Fibroblast of lung (primary cell): ENCODE measurements around the gene TAGAP. TPM values are rescaled to one million over a fixed set of nuclear protein-coding genes. Genes with fewer than 3 reads are reported as not detected.
"Not testable (repeated sequence)": the region's sequence is repeated elsewhere in the genome, so short reads cannot be mapped to it uniquely, and the experiment has no call there.

ENCODE experiments used
- DNase-seq, 2 donors: peaks; one replicate each; pipeline versions ENCODE4 v3.0.0 to v3.0.0-alpha.2; 2010; ENCODE audit warnings: low read depth in 2 of 2
- H2AFZ ChIP-seq: 2 replicates; pipeline ENCODE4 v1.5.1; 2012; ENCODE audit warnings: low read length, control low read depth, inconsistent platforms
- H3K27ac ChIP-seq: 2 replicates; pipeline ENCODE4 v1.5.1; 2011; ENCODE audit warnings: low read length, control low read depth; ENCODE audit not compliant: insufficient read depth
- H3K27me3 ChIP-seq: 2 replicates; pipeline ENCODE4 v1.5.1; 2011; ENCODE audit warnings: mild to moderate bottlenecking, low read length; ENCODE audit not compliant: control insufficient read depth, insufficient read depth
- H3K36me3 ChIP-seq: 2 replicates; pipeline ENCODE4 v1.5.1; 2011; ENCODE audit warnings: low read length; ENCODE audit not compliant: control insufficient read depth, insufficient read depth
- H3K4me1 ChIP-seq: 2 replicates; pipeline ENCODE4 v1.5.1; 2011; ENCODE audit warnings: low read length; ENCODE audit not compliant: control insufficient read depth, insufficient read depth; ENCODE audit errors: extremely low read depth
- H3K4me2 ChIP-seq: 2 replicates; pipeline ENCODE4 v1.5.1; 2011; ENCODE audit warnings: low read length, control low read depth; ENCODE audit not compliant: insufficient read depth; ENCODE audit errors: extremely low read depth
- H3K4me3 ChIP-seq, 4 experiments: fragments of 200-600 bp in 1 of 4; sonication (generic) in 1 of 4; replicated peaks in 1 of 4; 2 replicates each; pipeline ENCODE4 v1.5.1; 2011 to 2016; ENCODE audit warnings: low read length in 4 of 4, low read depth in 3 of 4, mild to moderate bottlenecking in 3 of 4, control low read depth in 2 of 4, inconsistent platforms in 1 of 4, mixed read lengths in 1 of 4; ENCODE audit not compliant: insufficient read depth in 1 of 4; ENCODE audit errors: control extremely low read depth in 1 of 4
- H3K79me2 ChIP-seq: 2 replicates; pipeline ENCODE4 v1.5.1; 2012; ENCODE audit warnings: mild to moderate bottlenecking, low read length, inconsistent platforms; ENCODE audit not compliant: control insufficient read depth, insufficient read depth
- H3K9ac ChIP-seq: 2 replicates; pipeline ENCODE4 v1.5.1; 2011; ENCODE audit warnings: mild to moderate bottlenecking, low read length, control low read depth; ENCODE audit not compliant: insufficient read depth
- H3K9me3 ChIP-seq: 2 replicates; pipeline ENCODE4 v1.5.1; 2012; ENCODE audit warnings: low read depth, low read length; ENCODE audit not compliant: control insufficient read depth, insufficient read depth
- H4K20me1 ChIP-seq: 2 replicates; pipeline ENCODE4 v1.5.1; 2011; ENCODE audit warnings: low read length; ENCODE audit not compliant: control insufficient read depth, insufficient read depth; ENCODE audit errors: extremely low read depth
- EZH2 ChIP-seq: IDR thresholded peaks from 2 replicates; pipeline ENCODE4 v1.5.1; 2012; ENCODE audit warnings: low read length, control low read depth, mild to moderate bottlenecking; ENCODE audit errors: missing control alignments
- polyA plus RNA-seq, 2 donors: library from polyadenylated mRNA; depleted of rRNA in 1 of 2; stranded (reverse) in 1 of 2; unstranded in 1 of 2; fragments of >200 nt; gene quantifications; 2 replicates each; pipeline ENCODE4 v1.2.1, GENCODE V29; 2011 to 2012; ENCODE audit warnings: missing spikeins in 1 of 2
- total RNA-seq: library from RNA; depleted of rRNA; stranded (reverse); fragments of >200 nt; gene quantifications from 2 replicates; pipeline ENCODE4 v1.2.1, GENCODE V29; 2014
- TF ChIP-seq, protein P1 (sequence below), 2 donors: IDR thresholded peaks in 1 of 2; conservative IDR thresholded peaks in 1 of 2; 1 replicate in 1 of 2; 2 replicates in 1 of 2; pipeline ENCODE4 v1.5.1; 2011 to 2012; ENCODE audit warnings: low read length in 2 of 2, control low read depth in 1 of 2, inconsistent platforms in 1 of 2, low read depth in 1 of 2, mild to moderate bottlenecking in 1 of 2

The TAGAP gene
- total and polyA plus RNA-seq, 2 donors (not counting 1 experiment from before 2014, with no cell fraction given) = not detected

DNA sequence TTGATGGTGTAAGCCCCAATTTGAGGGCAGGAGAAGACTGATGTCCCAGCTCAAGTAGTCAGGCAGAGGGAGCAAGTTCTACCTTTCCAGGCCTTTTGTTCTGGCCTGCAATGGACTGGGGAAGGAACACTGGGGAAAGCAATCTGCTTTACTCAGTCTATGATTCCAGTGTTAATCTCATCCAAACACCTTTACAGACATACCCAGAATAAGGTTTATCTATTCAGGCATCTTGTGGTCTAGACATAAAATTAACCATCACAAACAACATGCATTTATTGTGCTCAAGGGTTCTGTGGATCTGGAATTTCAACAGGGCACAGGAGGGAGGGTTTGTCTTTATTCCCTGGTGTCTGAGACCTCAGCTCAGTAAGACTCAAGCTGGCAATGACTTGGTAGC, 30.4 kb downstream of the TAGAP start:
- Histone ChIP-seq H3K27me3 (no peaks in the 10 kb centered on the region), H3K27ac (no peak overlapping the region), H3K4me2 (no peak overlapping the region), H2AFZ (no peak overlapping the region), H3K36me3 (no peaks in the 10 kb centered on the region), H4K20me1 (no peaks in the 10 kb centered on the region), H3K4me1 (no peaks in the 10 kb centered on the region), H3K4me3 (no peak overlapping the region), H3K9me3 (no peaks in the 10 kb centered on the region), H3K9ac (no peak overlapping the region), H3K79me2 (no peaks in the 10 kb centered on the region)
- no peak for TF ChIP-seq EZH2
- TF ChIP-seq, protein P1, sequence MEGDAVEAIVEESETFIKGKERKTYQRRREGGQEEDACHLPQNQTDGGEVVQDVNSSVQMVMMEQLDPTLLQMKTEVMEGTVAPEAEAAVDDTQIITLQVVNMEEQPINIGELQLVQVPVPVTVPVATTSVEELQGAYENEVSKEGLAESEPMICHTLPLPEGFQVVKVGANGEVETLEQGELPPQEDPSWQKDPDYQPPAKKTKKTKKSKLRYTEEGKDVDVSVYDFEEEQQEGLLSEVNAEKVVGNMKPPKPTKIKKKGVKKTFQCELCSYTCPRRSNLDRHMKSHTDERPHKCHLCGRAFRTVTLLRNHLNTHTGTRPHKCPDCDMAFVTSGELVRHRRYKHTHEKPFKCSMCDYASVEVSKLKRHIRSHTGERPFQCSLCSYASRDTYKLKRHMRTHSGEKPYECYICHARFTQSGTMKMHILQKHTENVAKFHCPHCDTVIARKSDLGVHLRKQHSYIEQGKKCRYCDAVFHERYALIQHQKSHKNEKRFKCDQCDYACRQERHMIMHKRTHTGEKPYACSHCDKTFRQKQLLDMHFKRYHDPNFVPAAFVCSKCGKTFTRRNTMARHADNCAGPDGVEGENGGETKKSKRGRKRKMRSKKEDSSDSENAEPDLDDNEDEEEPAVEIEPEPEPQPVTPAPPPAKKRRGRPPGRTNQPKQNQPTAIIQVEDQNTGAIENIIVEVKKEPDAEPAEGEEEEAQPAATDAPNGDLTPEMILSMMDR (conservative IDR thresholded peaks at IDR 0.05 in 1 of 2, IDR thresholded peaks at IDR 0.05 in 1 of 2; ENCODE audit: low read depth in 1 of 2, low read length in 2 of 2) = no peak
- DNase-seq = no peak

DNA sequence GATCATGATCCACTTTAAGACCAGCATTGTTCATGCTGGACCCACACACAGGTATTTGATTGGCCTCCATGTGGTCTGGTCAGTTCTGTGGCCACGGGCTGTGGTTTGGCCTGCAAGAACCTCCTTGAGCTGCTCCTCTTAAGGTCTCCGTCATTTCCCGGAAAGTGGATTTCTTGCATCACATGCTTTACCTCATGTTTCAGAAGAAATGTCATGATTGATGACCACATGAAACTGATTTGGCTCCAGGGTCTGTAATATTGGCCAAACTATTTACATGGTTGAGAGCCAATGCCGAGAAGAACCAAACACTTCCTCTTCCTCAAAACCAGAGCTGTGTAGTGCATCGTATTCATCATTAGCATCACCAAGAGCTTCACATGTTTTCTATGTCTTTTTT, 31.6 kb downstream of the TAGAP start:
- H3K79me2 ChIP-seq = no peaks in the 10 kb centered on the region
- no peak overlapping the region for H3K4me2 ChIP-seq
- H3K27ac ChIP-seq = no peak overlapping the region
- H3K9ac ChIP-seq = no peak overlapping the region
- no peak overlapping the region for H2AFZ ChIP-seq
- no peaks in the 10 kb centered on the region for H3K4me1 ChIP-seq
- TF ChIP-seq, protein P1 (conservative IDR thresholded peaks at IDR 0.05 in 1 of 2, IDR thresholded peaks at IDR 0.05 in 1 of 2; ENCODE audit: low read depth in 1 of 2, low read length in 2 of 2) = no peak
- TF ChIP-seq EZH2 = no peak
- no peak overlapping the region for H3K4me3 ChIP-seq
- no peaks in the 10 kb centered on the region for H3K27me3 ChIP-seq
- peak; percentile 35 to 87 for DNase-seq
- no peaks in the 10 kb centered on the region for H4K20me1 ChIP-seq
- no peaks in the 10 kb centered on the region for H3K9me3 ChIP-seq
- H3K36me3 ChIP-seq = no peaks in the 10 kb centered on the region

DNA sequence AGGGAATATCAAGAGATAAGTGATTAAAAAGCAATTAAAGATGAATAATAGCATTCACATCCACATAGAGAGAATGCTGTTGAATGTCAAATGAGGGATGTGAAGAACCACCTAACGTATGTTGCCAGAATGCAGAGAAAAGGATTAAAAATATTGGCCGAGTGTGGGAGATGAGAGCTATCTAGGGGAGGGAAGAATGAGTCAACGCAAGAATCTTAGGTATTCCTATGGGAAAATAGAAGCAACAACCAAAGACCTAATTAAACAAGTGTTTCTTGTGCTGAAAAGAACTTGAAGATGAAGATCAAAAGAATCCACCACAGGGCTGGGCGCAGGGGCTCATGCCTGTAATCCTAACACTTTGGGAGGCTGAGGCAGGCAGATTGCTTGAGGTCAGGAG, 32.6 kb downstream of the TAGAP start:
- Histone ChIP-seq H3K27me3 (no peaks in the 10 kb centered on the region), H3K4me3 (no peak overlapping the region), H3K4me2 (no peak overlapping the region), H3K79me2 (no peaks in the 10 kb centered on the region), H3K9me3 (no peaks in the 10 kb centered on the region), H4K20me1 (no peaks in the 10 kb centered on the region), H3K9ac (no peak overlapping the region), H3K36me3 (no peaks in the 10 kb centered on the region), H3K27ac (no peak overlapping the region), H3K4me1 (no peaks in the 10 kb centered on the region), H2AFZ (no peak overlapping the region)
- TF ChIP-seq, protein P1 (conservative IDR thresholded peaks at IDR 0.05 in 1 of 2, IDR thresholded peaks at IDR 0.05 in 1 of 2; ENCODE audit: low read depth in 1 of 2, low read length in 2 of 2) = no peak
- no peak for TF ChIP-seq EZH2
- peak in 1 of 2 donors; percentile 84 for DNase-seq

DNA sequence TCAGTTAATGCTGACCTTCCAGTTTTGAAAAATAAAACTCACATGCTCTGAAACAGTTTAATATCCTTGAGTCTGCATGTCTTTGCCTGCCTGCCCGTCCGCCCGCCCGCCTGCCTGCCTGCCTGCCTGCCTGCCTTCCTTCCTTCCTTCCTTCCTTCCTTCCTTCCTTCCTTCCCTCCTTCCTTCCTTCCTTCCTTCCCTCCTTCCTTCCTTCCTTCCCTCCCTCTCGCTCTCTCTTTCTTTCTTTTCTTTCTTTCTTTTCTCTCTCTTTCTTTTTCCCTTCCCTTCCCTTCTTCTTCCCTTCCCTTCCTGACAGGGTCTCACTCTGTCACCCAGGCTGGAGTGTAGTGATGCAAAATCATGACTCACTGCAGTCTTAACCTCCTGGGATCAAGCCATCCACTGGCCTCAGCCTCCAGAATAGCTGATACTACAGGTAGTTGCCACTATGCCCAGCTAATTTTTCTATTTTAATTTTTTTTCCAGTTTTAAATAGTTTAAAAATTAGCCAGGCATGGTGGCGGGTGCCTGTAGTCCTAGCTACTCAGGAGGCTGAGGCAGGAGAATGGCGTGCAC, 34.7 kb downstream of the TAGAP start:
- not testable (repeated sequence) for H3K79me2 ChIP-seq, H4K20me1 ChIP-seq, H3K9me3 ChIP-seq, H3K27ac ChIP-seq, H2AFZ ChIP-seq, H3K27me3 ChIP-seq, H3K4me1 ChIP-seq, H3K4me2 ChIP-seq, H3K4me3 ChIP-seq, H3K36me3 ChIP-seq, H3K9ac ChIP-seq
- peak in 1 of 2 donors; percentile 20 for DNase-seq
